GM10266 (cell line): Measurements from ENCODE around the gene KCNAB3.

ENCODE experiments used
- DNase-seq: peaks from one replicate; pipeline ENCODE4 v3.0.0; 2012; ENCODE audit errors: extremely low spot score
- TF ChIP-seq, protein P1 (sequence below): IDR thresholded peaks from 2 replicates; pipeline ENCODE4 v1.5.1; 2012; ENCODE audit warnings: mild to moderate bottlenecking, low read depth; ENCODE audit not compliant: control insufficient read depth, insufficient read depth; ENCODE audit errors: missing control alignments

Gene KCNAB3

DNA sequence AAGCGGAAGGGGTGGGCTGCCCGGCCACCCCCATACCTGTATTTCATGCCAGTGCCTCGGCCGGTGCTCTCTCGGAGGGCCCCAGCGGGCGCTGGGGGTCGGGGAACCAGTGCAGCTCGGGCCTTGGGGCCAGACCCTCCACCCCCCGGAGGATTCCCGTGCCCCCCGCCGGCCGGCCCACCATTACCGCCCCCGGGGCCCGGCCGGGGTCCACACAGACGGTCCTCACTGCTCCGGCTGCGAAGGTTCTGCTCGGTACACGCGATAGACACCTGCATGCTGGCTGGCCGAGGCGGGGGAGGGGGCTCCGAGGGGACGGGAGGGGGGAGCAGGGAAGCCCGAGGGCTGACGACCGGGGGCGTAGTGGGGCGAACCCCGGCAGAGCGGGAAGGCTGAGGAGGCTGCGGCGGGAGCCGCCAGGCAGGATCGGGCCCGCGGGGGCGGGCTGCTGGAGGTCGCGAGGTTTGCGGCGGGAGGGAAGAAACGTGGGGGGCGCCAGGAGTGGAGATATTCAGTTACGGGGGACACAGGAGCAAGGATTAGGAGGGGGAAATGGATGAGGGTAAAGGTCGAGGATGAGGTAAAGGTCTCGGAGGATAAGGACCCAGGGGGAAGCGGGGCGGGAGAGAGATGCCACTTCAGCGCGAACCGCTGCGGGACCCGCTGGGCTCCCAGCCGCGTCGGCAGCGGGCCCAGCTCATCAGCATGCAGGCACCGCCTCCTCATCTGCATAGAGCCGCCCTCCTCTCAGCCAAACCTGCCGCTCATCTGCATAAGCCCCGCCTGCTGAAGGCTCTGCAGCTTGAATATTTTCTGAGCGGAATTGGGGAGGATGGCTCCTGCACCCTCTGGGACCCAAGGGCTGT, at the start of gene KCNAB3:
KCNAB3 (minus strand) TSS at position 699 of the 866 bp plus-strand sequence; CDS start at position 278, 421 bp downstream.
- TF ChIP-seq, protein P1, sequence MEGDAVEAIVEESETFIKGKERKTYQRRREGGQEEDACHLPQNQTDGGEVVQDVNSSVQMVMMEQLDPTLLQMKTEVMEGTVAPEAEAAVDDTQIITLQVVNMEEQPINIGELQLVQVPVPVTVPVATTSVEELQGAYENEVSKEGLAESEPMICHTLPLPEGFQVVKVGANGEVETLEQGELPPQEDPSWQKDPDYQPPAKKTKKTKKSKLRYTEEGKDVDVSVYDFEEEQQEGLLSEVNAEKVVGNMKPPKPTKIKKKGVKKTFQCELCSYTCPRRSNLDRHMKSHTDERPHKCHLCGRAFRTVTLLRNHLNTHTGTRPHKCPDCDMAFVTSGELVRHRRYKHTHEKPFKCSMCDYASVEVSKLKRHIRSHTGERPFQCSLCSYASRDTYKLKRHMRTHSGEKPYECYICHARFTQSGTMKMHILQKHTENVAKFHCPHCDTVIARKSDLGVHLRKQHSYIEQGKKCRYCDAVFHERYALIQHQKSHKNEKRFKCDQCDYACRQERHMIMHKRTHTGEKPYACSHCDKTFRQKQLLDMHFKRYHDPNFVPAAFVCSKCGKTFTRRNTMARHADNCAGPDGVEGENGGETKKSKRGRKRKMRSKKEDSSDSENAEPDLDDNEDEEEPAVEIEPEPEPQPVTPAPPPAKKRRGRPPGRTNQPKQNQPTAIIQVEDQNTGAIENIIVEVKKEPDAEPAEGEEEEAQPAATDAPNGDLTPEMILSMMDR = no peak
- no peak for DNase-seq

DNA sequence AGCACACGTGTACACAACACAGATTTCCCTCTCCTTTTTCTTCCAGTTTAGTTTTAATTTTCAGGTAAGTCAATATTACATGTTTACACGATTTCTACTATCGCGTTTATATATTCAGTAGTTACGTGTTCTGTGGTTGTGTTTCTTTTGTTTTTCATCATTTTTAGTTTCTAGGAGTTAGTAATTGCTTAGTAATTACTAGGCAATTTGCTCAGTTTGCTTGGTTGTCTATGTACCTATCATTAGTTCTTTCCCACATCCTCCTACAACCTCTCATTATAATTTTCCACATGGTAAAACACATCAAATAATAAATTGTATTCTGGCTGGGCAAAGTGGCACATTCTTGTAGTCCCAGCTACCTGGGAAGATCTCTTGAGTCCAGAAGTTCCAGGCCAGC, 48.1 kb upstream of the KCNAB3 start:
- DNase-seq = no peak
- TF ChIP-seq, protein P1 = no peak

- TF ChIP-seq, protein P1 = no peak
- no peak for DNase-seq
These were observed 47.4 kb upstream of the KCNAB3 start for GRCh38 chr17:7977039-7977438.

DNA sequence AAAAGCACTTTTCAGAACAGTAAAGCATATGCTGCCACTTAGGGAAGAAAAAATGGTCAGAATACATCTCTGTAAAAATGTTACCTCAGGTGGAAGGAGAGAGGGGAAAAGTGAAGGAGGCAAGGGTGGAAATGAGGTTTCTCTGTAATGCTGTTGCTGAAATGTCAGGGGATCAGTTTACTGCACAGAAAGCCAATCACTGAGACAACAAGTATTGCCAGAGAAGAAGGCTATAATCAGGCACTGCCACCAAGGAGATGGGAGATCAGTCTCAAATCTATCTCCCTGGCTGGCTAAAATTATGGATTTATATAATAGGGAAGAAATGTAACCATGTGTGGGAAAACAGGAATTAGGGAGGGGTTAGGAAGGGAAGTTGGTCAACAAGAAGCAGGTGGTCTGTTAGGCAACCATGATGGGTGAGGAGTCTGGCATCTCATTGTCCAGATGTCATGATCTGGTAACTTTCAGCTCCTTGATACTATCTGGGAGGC, 45.0 kb upstream of the KCNAB3 start:
- TF ChIP-seq, protein P1 = no peak

DNA sequence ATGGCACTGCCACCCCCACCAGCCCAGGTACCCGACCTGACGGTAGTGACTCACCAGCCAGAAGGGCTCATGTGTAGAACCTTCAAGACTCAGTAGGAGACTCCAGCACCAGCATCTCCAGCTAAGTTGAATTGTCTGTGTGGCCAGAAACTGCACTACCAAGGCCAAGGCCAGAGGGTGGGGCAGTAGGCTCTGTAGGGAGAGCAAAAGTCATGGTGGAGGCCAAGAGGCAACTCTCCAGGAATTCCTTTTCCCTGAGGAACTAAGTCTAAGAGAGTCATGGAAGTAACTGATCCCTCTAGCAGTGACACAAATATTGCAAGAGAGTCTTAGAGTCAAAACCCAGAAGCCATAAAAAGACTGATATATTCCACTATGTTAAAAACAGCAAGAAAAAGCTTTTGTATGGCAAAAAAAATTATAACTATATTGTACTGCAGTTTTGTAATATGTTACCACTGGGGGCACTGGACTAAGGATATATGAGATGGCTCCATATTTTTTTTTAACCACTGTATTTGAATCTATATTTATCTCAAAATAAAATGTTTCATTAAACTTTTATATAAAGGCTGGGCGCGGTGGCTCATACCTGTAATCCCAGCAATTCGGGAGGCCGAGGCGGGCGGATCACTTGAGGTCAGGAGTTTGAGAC, 42.6 kb upstream of the KCNAB3 start:
- TF ChIP-seq, protein P1 = no peak
- no peak for DNase-seq

More for the DNA sequence above, 45.0 kb upstream of the KCNAB3 start:
- no peak for DNase-seq

GRCh38 chr17:7971651-7972050, 42.0 kb upstream of the KCNAB3 start:
- DNase-seq = no peak
- TF ChIP-seq, protein P1 = no peak

GRCh38 chr17:7969433-7969832, 39.8 kb upstream of the KCNAB3 start:
- TF ChIP-seq, protein P1 = no peak
- no peak for DNase-seq
